H9 (cell line): ENCODE data around the gene DCDC2. TPM values are rescaled to one million over a fixed set of nuclear protein-coding genes. Genes with fewer than 3 reads are reported as not detected.

ENCODE experiments used
- DNase-seq: peaks from one replicate; pipeline ENCODE4 v3.0.0-alpha.2; 2017
- H2AFZ ChIP-seq: one replicate; pipeline ENCODE4 v1.6.1; 2013; ENCODE audit warnings: mild to moderate bottlenecking, low read length, control low read depth, moderate library complexity
- H2AK5ac ChIP-seq: 2 replicates; pipeline ENCODE4 v1.6.1; 2013; ENCODE audit warnings: low read length, control low read depth, mixed read lengths; ENCODE audit not compliant: insufficient read length
- H2BK120ac ChIP-seq: one replicate; pipeline ENCODE4 v1.6.1; 2013; ENCODE audit warnings: low read depth, mild to moderate bottlenecking, low read length, control low read depth, inconsistent platforms; ENCODE audit not compliant: poor library complexity, severe bottlenecking
- H2BK12ac ChIP-seq: 2 replicates; pipeline ENCODE4 v1.6.1; 2013; ENCODE audit warnings: low read length, control low read depth, mixed read lengths, low read depth; ENCODE audit not compliant: insufficient read length
- H2BK15ac ChIP-seq: 2 replicates; pipeline ENCODE4 v1.6.1; 2013; ENCODE audit warnings: low read depth, low read length, control low read depth
- H2BK20ac ChIP-seq: one replicate; pipeline ENCODE4 v1.6.1; 2013; ENCODE audit warnings: low read depth, mild to moderate bottlenecking, low read length, control low read depth, inconsistent platforms; ENCODE audit not compliant: poor library complexity, severe bottlenecking
- H2BK5ac ChIP-seq: 2 replicates; pipeline ENCODE4 v1.6.1; 2013; ENCODE audit warnings: low read length, control low read depth, mixed read lengths; ENCODE audit not compliant: insufficient read length
- H3K14ac ChIP-seq: 2 replicates; pipeline ENCODE4 v1.6.1; 2013; ENCODE audit warnings: low read length, control low read depth; ENCODE audit not compliant: insufficient read depth
- H3K18ac ChIP-seq: 2 replicates; pipeline ENCODE4 v1.6.1; 2013; ENCODE audit warnings: low read depth, mild to moderate bottlenecking, mixed read lengths, low read length, control low read depth; ENCODE audit not compliant: insufficient read length
- H3K23ac ChIP-seq: 2 replicates; pipeline ENCODE4 v1.6.1; 2013; ENCODE audit warnings: low read length, control low read depth, mixed read lengths, low read depth; ENCODE audit not compliant: insufficient read length
- H3K23me2 ChIP-seq: 2 replicates; pipeline ENCODE4 v1.6.1; 2013; ENCODE audit warnings: low read depth, mild to moderate bottlenecking, mixed read lengths, low read length, control low read depth; ENCODE audit not compliant: insufficient read length, poor library complexity, severe bottlenecking
- H3K27ac ChIP-seq: 2 replicates; pipeline ENCODE4 v1.5.1; 2013; ENCODE audit warnings: low read length, control low read depth, mixed read lengths, low read depth; ENCODE audit not compliant: insufficient read length
- H3K27me3 ChIP-seq: 2 replicates; pipeline ENCODE4 v1.6.1; 2013; ENCODE audit warnings: low read length, control low read depth, inconsistent platforms; ENCODE audit not compliant: insufficient read depth
- H3K4ac ChIP-seq: 2 replicates; pipeline ENCODE4 v1.6.1; 2013; ENCODE audit warnings: low read depth, mild to moderate bottlenecking, control low read depth, inconsistent platforms, low read length, moderate library complexity
- H3K4me1 ChIP-seq: 2 replicates; pipeline ENCODE4 v1.6.1; 2013; ENCODE audit warnings: low read length, control low read depth, inconsistent platforms; ENCODE audit not compliant: insufficient read depth
- H3K4me2 ChIP-seq: 2 replicates; pipeline ENCODE4 v1.6.1; 2013; ENCODE audit warnings: low read length, control low read depth, mixed read lengths; ENCODE audit not compliant: insufficient read length, insufficient read depth
- H3K56ac ChIP-seq: 2 replicates; pipeline ENCODE4 v1.6.1; 2013; ENCODE audit warnings: low read depth, mild to moderate bottlenecking, mixed read lengths, low read length, control low read depth; ENCODE audit not compliant: insufficient read length
- H3K79me1 ChIP-seq: 2 replicates; pipeline ENCODE4 v1.6.1; 2013; ENCODE audit warnings: low read depth, mild to moderate bottlenecking, moderate library complexity, low read length, control low read depth, inconsistent platforms; ENCODE audit not compliant: insufficient read depth, poor library complexity, severe bottlenecking
- H3K79me2 ChIP-seq: 2 replicates; pipeline ENCODE4 v1.6.1; 2013; ENCODE audit warnings: low read length, control low read depth, inconsistent platforms; ENCODE audit not compliant: insufficient read depth
- H3K9ac ChIP-seq: 2 replicates; pipeline ENCODE4 v1.6.1; 2013; ENCODE audit warnings: low read length, control low read depth, mixed read lengths; ENCODE audit not compliant: insufficient read length; ENCODE audit errors: extremely low read depth
- H3K9me3 ChIP-seq: one replicate; pipeline ENCODE4 v1.6.1; 2013; ENCODE audit warnings: low read depth, low read length, inconsistent platforms; ENCODE audit not compliant: control insufficient read depth
- H3T11ph ChIP-seq: one replicate; pipeline ENCODE4 v1.6.1; 2013; ENCODE audit warnings: mild to moderate bottlenecking, low read length, control low read depth, inconsistent platforms
- H4K20me1 ChIP-seq: one replicate; pipeline ENCODE4 v1.6.1; 2013; ENCODE audit not compliant: control insufficient read depth, insufficient read length, insufficient read depth
- H4K5ac ChIP-seq: 2 replicates; pipeline ENCODE4 v1.6.1; 2013; ENCODE audit warnings: low read depth, mild to moderate bottlenecking, mixed read lengths, low read length, control low read depth; ENCODE audit not compliant: insufficient read length
- H4K8ac ChIP-seq: replicated peaks from 2 replicates; pipeline ENCODE4 v1.6.1; 2013; ENCODE audit warnings: low read length, control low read depth, mixed read lengths, low read depth; ENCODE audit not compliant: insufficient read length
- H4K91ac ChIP-seq: 2 replicates; pipeline ENCODE4 v1.6.1; 2013; ENCODE audit warnings: low read depth, mild to moderate bottlenecking, moderate library complexity, mixed read lengths, low read length, control low read depth; ENCODE audit not compliant: insufficient read length
- H3K27ac Mint-ChIP-seq, 3 experiments: 2 replicates in 2 of 3; 3 replicates in 1 of 3; pipeline ENCODE4 v1.8.0; 2020 to 2021; ENCODE audit warnings: mixed read lengths in 3 of 3, mild to moderate bottlenecking in 1 of 3, moderate library complexity in 1 of 3
- H3K27me3 Mint-ChIP-seq: 2 replicates; pipeline ENCODE4 v1.8.0; 2021; ENCODE audit warnings: low read depth, mild to moderate bottlenecking, moderate library complexity, mixed read lengths
- H3K36me3 Mint-ChIP-seq, 3 experiments: 2 replicates in 2 of 3; 3 replicates in 1 of 3; pipeline ENCODE4 v1.8.0; 2020 to 2021; ENCODE audit warnings: low read depth in 3 of 3, mixed read lengths in 3 of 3; ENCODE audit not compliant: insufficient read depth in 1 of 3
- H3K4me1 Mint-ChIP-seq, 2 experiments: 2 replicates each; pipeline ENCODE4 v1.8.0; 2020; ENCODE audit warnings: mixed read lengths in 2 of 2
- H3K4me3 Mint-ChIP-seq, 2 experiments: 2 replicates in 1 of 2; 3 replicates in 1 of 2; pipeline ENCODE4 v1.8.0; 2020 to 2021; ENCODE audit warnings: mild to moderate bottlenecking in 2 of 2, mixed read lengths in 2 of 2, moderate library complexity in 1 of 2
- H3K9me3 Mint-ChIP-seq, 2 experiments: 2 replicates in 1 of 2; 3 replicates in 1 of 2; pipeline ENCODE4 v1.8.0; 2020; ENCODE audit warnings: mild to moderate bottlenecking in 2 of 2, mixed read lengths in 2 of 2, moderate library complexity in 1 of 2
- CTCF ChIP-seq: fragments of 200-600 bp; sonication (generic); conservative IDR thresholded peaks from 3 replicates; pipeline ENCODE4 v1.8.0; 2021; ENCODE audit warnings: antibody characterized with exemption, mild to moderate bottlenecking
- WGBS: extraction: QIAGEN DNeasy Blood & Tissue Kit; methylation state at CpG from one replicate; pipeline ENCODE4 v1.1.7; 2013; ENCODE audit warnings: missing lambda C conversion rate, low lambda C conversion rate, mixed read lengths; ENCODE audit not compliant: insufficient read length; ENCODE audit errors: extremely low coverage; 5-methylcytosine and 5-hydroxymethylcytosine counted together
- total RNA-seq: library from RNA; stranded (reverse); gene quantifications from 2 replicates; pipeline ENCODE4 v1.2.1, GENCODE V29; 2021

DCDC2 gene
- total RNA-seq, 1 experiment from 2014 or later = 0.59 TPM

- H3K56ac ChIP-seq = no peak overlapping the region
- H3K36me3 Mint-ChIP-seq = peaks cover 20 to 31% (median 22%) of the 10 kb centered on the region in 3 experiments
- no peak overlapping the region for H2BK20ac ChIP-seq
- no peak overlapping the region for H3K27ac ChIP-seq
- TF ChIP-seq CTCF = no peak
- DNase-seq = no peak
- no peak overlapping the region for H3K4ac ChIP-seq
- H3K79me2 ChIP-seq = peaks cover 5% of the 10 kb centered on the region; the same call in 1 of the 2 replicates
- H3K4me3 Mint-ChIP-seq = no peak overlapping the region
- H3K27ac Mint-ChIP-seq = 0 out of 7 replicates have a peak overlapping the region, but pooled peaks of 1 of the 3 experiments have one; percentile 13
- no peak overlapping the region for H2BK120ac ChIP-seq
- no peaks in the 10 kb centered on the region for H4K20me1 ChIP-seq
- WGBS = no CpG with 5 or more reads among the region's 1 CpG
- no peak overlapping the region for H3T11ph ChIP-seq
- H3K4me1 ChIP-seq = peaks cover 12% of the 10 kb centered on the region
- H4K91ac ChIP-seq = no peak overlapping the region
- peaks cover 24 to 26% of the 10 kb centered on the region in 2 experiments for H3K9me3 Mint-ChIP-seq
- H2BK15ac ChIP-seq = no peak overlapping the region
- no peaks in the 10 kb centered on the region for H3K23me2 ChIP-seq
- no peak overlapping the region for H3K18ac ChIP-seq
- peaks cover 17% of the 10 kb centered on the region for H3K9me3 ChIP-seq
- H3K27me3 ChIP-seq = no peaks in the 10 kb centered on the region
- no peak overlapping the region for H2AK5ac ChIP-seq
- no peak overlapping the region for H2AFZ ChIP-seq
- H3K4me2 ChIP-seq = no peak overlapping the region
- H2BK5ac ChIP-seq = no peak overlapping the region
- no peak overlapping the region for H4K8ac ChIP-seq
- no peak overlapping the region for H3K9ac ChIP-seq
- H3K14ac ChIP-seq = no peak overlapping the region
- no peaks in the 10 kb centered on the region for H3K79me1 ChIP-seq
- no peak overlapping the region for H3K23ac ChIP-seq
- H3K4me1 Mint-ChIP-seq = peaks cover 38 to 44% of the 10 kb centered on the region in 2 experiments
- no peak overlapping the region for H4K5ac ChIP-seq
- no peak overlapping the region for H2BK12ac ChIP-seq
- H3K27me3 Mint-ChIP-seq = no peaks in the 10 kb centered on the region
These were observed 39.8 kb upstream of the DCDC2 start for GRCh38 chr6:24397631-24398030.
